GM12892 (cell line): ENCODE measurements around the gene NCBP2.

Experiments
- POLR2A ChIP-seq: IDR thresholded peaks from 2 replicates; pipeline ENCODE4 v1.6.1; 2011; ENCODE audit warnings: low read depth, low read length, control low read depth
- POLR2AphosphoS5 ChIP-seq: IDR thresholded peaks from 2 replicates; pipeline ENCODE4 v1.6.1; 2011; ENCODE audit warnings: low read depth, low read length, control low read depth
- TAF1 ChIP-seq: IDR thresholded peaks from 2 replicates; pipeline ENCODE4 v1.6.1; 2011; ENCODE audit warnings: low read depth, mild to moderate bottlenecking, control low read depth, low read length, borderline replicate concordance

DNA sequence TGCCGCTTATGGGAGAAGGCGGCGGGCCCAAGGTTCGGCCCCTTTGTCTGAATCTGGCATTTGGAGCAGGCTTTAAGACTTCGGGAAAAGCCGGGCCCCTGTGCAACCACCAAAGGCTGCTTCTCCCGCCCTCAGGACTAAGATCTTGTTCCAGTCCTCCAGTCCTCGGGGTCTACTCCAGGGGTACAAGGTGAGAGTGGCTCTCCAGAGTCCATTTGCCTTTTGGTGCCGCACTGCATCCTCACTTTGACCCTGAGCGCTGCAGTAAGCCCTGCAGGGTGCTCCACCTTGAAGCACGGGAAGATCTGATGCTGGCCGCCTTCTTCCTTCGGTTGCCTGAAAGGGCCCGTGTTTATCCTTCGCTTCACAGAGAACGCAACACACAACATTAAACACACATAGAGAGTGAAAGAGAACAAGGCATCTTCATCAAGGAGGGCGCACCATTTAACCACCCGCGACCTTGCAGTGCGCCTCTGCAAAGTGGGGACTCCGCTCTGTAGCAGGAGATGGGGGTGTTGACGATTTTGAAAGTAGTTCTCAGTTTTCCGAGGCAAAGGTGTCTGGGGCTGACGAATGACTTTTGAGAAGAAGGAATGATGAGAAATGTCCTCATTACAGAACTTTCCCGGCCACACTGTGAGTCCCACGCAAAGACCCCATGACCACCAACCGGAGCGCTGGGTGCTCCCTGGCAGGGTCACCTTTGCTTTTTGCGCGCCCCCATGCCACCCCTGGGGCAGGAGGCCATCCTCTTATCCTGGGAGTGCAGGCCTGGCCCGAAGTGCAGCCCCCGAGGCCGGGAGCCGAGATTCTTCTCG is 25.3 kb upstream of the NCBP2 start:
- TF ChIP-seq POLR2A (no peak), POLR2AphosphoS5 (no peak), TAF1 (no peak)
